OCI-LY3 (cell line): Measurements from ENCODE around the gene DHRS13.
A peak's percentile ranks its signal among the peaks of the same experiment; 100 is the strongest.

ENCODE experiments used
- H2AFZ ChIP-seq: fragments of 200-600, 300-600 bp; shearing (Covaris generic); 2 replicates; pipeline ENCODE4 v1.6.0; 2014; ENCODE audit warnings: antibody characterized with exemption, low read depth, low read length
- H3K27ac ChIP-seq: fragments of 200-600, 300-600 bp; sonication (generic); 2 replicates; pipeline ENCODE4 v1.5.1; 2014; ENCODE audit warnings: mild to moderate bottlenecking, low read length, moderate library complexity, mixed read lengths
- H3K27me3 ChIP-seq: fragments of 200-600, 300-600 bp; sonication (generic); 2 replicates; pipeline ENCODE4 v1.6.1; 2014; ENCODE audit warnings: low read depth, low read length, mixed read lengths
- H3K36me3 ChIP-seq: fragments of 200-600, 300-600 bp; sonication (generic); replicated peaks from 2 replicates; pipeline ENCODE3; 2014; ENCODE audit warnings: low read depth, low read length, mixed read lengths
- H3K4me1 ChIP-seq: fragments of 300-600, 200-600 bp; sonication (generic); 2 replicates; pipeline ENCODE4 v1.6.1; 2014; ENCODE audit warnings: low read length, mixed read lengths
- H3K4me2 ChIP-seq: fragments of 200-600, 300-600 bp; sonication (generic); 2 replicates; pipeline ENCODE4 v1.6.1; 2014; ENCODE audit warnings: low read length, mixed read lengths
- H3K4me3 ChIP-seq: fragments of 300-600, 200-600 bp; sonication (generic); 2 replicates; pipeline ENCODE4 v1.5.1; 2014; ENCODE audit warnings: antibody characterized with exemption, mild to moderate bottlenecking, low read length, moderate library complexity
- H3K79me2 ChIP-seq: fragments of 300-600, 200-600 bp; shearing (Covaris generic); 2 replicates; pipeline ENCODE4 v1.6.1; 2014; ENCODE audit warnings: mild to moderate bottlenecking, low read length, mixed read lengths
- H3K9ac ChIP-seq: fragments of 300-600, 200-600 bp; shearing (Covaris generic); 2 replicates; pipeline ENCODE4 v1.6.0; 2014; ENCODE audit warnings: mild to moderate bottlenecking, low read length, moderate library complexity
- H3K9me3 ChIP-seq: fragments of 200-600, 300-600 bp; shearing (Covaris generic); 2 replicates; pipeline ENCODE4 v1.6.1; 2014; ENCODE audit warnings: low read length, mixed read lengths; ENCODE audit not compliant: insufficient read depth
- H4K20me1 ChIP-seq: fragments of 200-600, 300-600 bp; sonication (generic); 2 replicates; pipeline ENCODE4 v1.6.1; 2016; ENCODE audit warnings: low read length, mixed read lengths; ENCODE audit not compliant: insufficient read depth
- EZH2phosphoT487 ChIP-seq: fragments of 200-600 bp; shearing (Covaris generic); IDR thresholded peaks from 2 replicates; pipeline ENCODE4 v1.6.1; 2018; ENCODE audit warnings: antibody characterized with exemption, mixed run types, low read depth
- TF ChIP-seq, protein P1 (sequence below): fragments of 200-600, 300-600 bp; sonication (generic); IDR thresholded peaks from 2 replicates; pipeline ENCODE4 v1.5.1; 2014; ENCODE audit warnings: antibody characterized with exemption, low read length, low read depth

Gene DHRS13

DNA sequence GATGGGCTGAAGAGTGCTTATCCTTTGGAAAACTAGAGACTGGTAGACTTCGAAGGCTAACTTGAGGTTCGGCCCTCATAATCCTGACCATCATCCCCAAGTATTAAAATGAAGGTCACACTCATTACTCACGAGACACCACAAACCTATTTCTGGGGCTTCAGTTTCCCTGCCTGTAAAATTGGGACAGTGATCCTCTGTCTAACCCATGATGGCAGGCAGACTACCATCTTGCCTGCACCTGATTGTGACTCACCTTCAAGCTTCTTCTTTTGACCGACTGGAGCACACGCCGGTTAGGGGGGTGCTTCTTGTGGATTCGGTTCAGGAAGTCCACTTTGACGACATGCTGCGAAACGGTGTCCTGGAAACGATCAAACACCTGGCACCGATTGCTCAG, 14.2 kb upstream of the DHRS13 start:
- H3K79me2 ChIP-seq, result 0 out of 2 replicates have a peak, but pooled peaks cover 21% of the 10 kb centered on the region
- no peak overlapping the region for H2AFZ ChIP-seq
- H4K20me1 ChIP-seq, result peaks cover 13% of the 10 kb centered on the region
- no peak overlapping the region for H3K4me2 ChIP-seq
- no peaks in the 10 kb centered on the region for H3K4me1 ChIP-seq
- no peak overlapping the region for H3K9ac ChIP-seq
- H3K27ac ChIP-seq, result no peak overlapping the region
- H3K4me3 ChIP-seq, result no peak overlapping the region
- H3K9me3 ChIP-seq, result no peaks in the 10 kb centered on the region
- TF ChIP-seq, protein P1, sequence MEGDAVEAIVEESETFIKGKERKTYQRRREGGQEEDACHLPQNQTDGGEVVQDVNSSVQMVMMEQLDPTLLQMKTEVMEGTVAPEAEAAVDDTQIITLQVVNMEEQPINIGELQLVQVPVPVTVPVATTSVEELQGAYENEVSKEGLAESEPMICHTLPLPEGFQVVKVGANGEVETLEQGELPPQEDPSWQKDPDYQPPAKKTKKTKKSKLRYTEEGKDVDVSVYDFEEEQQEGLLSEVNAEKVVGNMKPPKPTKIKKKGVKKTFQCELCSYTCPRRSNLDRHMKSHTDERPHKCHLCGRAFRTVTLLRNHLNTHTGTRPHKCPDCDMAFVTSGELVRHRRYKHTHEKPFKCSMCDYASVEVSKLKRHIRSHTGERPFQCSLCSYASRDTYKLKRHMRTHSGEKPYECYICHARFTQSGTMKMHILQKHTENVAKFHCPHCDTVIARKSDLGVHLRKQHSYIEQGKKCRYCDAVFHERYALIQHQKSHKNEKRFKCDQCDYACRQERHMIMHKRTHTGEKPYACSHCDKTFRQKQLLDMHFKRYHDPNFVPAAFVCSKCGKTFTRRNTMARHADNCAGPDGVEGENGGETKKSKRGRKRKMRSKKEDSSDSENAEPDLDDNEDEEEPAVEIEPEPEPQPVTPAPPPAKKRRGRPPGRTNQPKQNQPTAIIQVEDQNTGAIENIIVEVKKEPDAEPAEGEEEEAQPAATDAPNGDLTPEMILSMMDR, result no peak
- no peak for TF ChIP-seq EZH2phosphoT487
- no peaks in the 10 kb centered on the region for H3K27me3 ChIP-seq
- H3K36me3 ChIP-seq, result peaks cover 84% of the 10 kb centered on the region

DNA sequence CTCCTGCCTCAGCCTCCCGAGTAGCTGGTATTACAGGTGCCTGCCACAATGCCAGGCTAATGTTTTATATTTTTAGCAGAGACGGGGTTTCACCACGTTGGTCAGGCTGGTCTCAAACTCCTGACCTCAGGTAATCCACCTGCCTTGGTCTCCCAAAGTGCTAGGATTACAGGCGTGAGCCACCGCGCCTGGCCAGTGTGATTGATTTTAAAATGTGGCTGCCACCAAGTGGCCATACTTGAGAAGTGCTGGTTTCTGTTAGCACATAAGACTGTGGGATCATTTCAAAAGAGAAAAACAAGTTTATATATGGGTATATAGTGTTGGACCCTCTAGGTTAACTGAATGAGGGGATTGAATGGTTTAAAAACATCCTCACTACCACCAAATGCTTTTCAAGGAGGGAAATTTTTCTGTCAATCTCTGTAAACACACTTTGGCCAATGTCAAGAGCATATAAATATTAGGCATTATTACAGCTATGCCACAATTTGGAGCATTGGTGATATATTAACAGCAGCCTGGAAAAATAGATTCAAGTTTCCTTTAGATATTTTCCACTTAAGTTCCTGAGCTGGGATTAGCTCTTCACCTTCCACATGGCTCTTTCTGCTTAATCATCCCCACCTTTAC, 13.5 kb upstream of the DHRS13 start:
- H3K4me2 ChIP-seq, result no peak overlapping the region
- H3K27me3 ChIP-seq, result no peaks in the 10 kb centered on the region
- no peak overlapping the region for H3K4me3 ChIP-seq
- no peaks in the 10 kb centered on the region for H3K4me1 ChIP-seq
- H3K79me2 ChIP-seq, result 0 out of 2 replicates have a peak, but pooled peaks cover 17% of the 10 kb centered on the region
- TF ChIP-seq, protein P1, result peak; percentile 62
- no peak for TF ChIP-seq EZH2phosphoT487
- no peak overlapping the region for H3K9ac ChIP-seq
- H4K20me1 ChIP-seq, result peaks cover 9% of the 10 kb centered on the region
- no peaks in the 10 kb centered on the region for H3K9me3 ChIP-seq
- H3K27ac ChIP-seq, result no peak overlapping the region
- no peak overlapping the region for H2AFZ ChIP-seq
- H3K36me3 ChIP-seq, result peaks cover 84% of the 10 kb centered on the region

DNA sequence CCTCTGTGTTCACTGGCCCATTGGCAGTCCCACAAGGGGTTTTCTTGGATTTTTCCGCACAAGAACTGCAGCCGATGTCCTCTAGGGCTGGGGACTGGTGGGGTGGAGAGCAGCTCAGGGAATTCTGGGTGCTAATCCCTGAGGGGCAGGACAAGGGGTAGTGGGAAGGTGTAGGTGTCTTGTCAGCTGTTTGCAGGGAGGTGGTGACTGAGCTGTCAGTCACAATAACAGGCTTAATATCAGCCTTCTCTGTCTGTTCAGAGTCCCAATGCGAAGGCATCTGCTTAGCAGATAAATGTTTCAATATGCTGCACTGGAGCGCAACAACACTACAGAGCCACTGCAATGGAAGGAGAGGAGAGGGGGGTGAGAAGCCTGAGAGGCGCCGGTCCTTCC, 10.1 kb upstream of the DHRS13 start:
- no peaks in the 10 kb centered on the region for H3K9me3 ChIP-seq
- no peak overlapping the region for H3K4me2 ChIP-seq
- no peaks in the 10 kb centered on the region for H3K4me1 ChIP-seq
- H3K36me3 ChIP-seq, result peaks cover 89% of the 10 kb centered on the region
- H3K9ac ChIP-seq, result no peak overlapping the region
- no peak overlapping the region for H3K27ac ChIP-seq
- H3K27me3 ChIP-seq, result no peaks in the 10 kb centered on the region
- H4K20me1 ChIP-seq, result peaks cover 7% of the 10 kb centered on the region
- no peak overlapping the region for H2AFZ ChIP-seq
- H3K79me2 ChIP-seq, result 0 out of 2 replicates have a peak, but pooled peaks cover 13% of the 10 kb centered on the region
- TF ChIP-seq EZH2phosphoT487, result no peak
- TF ChIP-seq, protein P1, result no peak
- no peak overlapping the region for H3K4me3 ChIP-seq

DNA sequence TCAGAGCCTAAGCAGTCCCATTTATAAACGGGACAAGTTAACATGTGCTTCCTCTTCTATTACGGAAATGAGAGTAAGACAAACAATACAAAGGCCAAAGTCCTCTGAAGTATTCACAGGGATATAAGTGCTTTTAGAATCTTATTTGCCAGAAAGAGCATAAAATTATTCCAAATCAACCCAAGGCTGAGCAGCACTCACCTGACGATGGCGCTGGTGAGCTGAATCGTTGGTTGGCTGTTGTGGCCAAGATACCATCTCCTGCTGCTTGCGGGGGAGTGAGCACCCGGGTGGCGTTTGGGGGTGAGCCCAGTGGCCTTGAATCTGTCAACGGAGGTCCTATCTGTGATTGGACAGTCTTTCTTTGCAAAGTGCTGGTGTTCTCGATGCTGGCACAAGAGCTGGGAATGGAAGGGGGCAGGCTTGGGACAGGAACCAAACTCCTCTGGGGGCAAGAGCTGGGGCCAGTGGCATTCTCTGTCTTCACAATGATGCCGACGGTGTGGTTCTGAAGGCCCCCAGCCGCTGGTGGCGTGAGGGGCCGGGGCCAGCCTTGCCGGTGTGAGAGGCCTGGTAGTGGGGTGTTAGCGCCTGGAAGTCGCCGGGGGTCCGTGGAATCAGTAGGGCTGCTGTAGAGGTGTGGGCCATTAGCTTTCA, 9.5 kb upstream of the DHRS13 start:
- no peaks in the 10 kb centered on the region for H3K4me1 ChIP-seq
- 0 out of 2 replicates have a peak, but pooled peaks cover 9% of the 10 kb centered on the region for H3K79me2 ChIP-seq
- H3K4me2 ChIP-seq, result no peak overlapping the region
- no peak overlapping the region for H3K27ac ChIP-seq
- H2AFZ ChIP-seq, result no peak overlapping the region
- H3K27me3 ChIP-seq, result no peaks in the 10 kb centered on the region
- H3K4me3 ChIP-seq, result no peak overlapping the region
- TF ChIP-seq EZH2phosphoT487, result no peak
- TF ChIP-seq, protein P1, result peak; percentile 27; the same call in 1 of the 2 replicates
- peaks cover 5% of the 10 kb centered on the region for H4K20me1 ChIP-seq
- peaks cover 89% of the 10 kb centered on the region for H3K36me3 ChIP-seq
- no peaks in the 10 kb centered on the region for H3K9me3 ChIP-seq
- no peak overlapping the region for H3K9ac ChIP-seq
